Prostate gland (tissue), 2 donors: ENCODE results near the gene NFIC. TPM values are rescaled to one million over a fixed set of nuclear protein-coding genes. Genes with fewer than 3 reads are reported as not detected.

Source experiments
- DNase-seq: peaks from one replicate; pipeline ENCODE4 v3.0.0-alpha.2; 2019; ENCODE audit warnings: low spot score
- H3K27ac ChIP-seq, 2 donors: fragments of 200-600 bp; sonication (generic); 2 replicates each; pipeline ENCODE4 v1.5.1; 2017 to 2019
- H3K27me3 ChIP-seq: fragments of 200-600 bp; sonication (generic); replicated peaks from 2 replicates; pipeline ENCODE4 v1.5.1; 2019; ENCODE audit not compliant: insufficient read depth
- H3K36me3 ChIP-seq, 2 donors: fragments of 200-600 bp; sonication (generic); 1 replicate in 1 of 2; 2 replicates in 1 of 2; pipeline versions ENCODE4 v1.5.1 to v1.8.1; 2017 to 2019
- H3K4me1 ChIP-seq: fragments of 200-600 bp; sonication (generic); replicated peaks from 2 replicates; pipeline ENCODE4 v1.5.1; 2019
- H3K4me3 ChIP-seq, 2 donors: fragments of 200-600 bp; sonication (generic); 2 replicates each; pipeline ENCODE4 v1.5.1; 2017 to 2019
- H3K9me3 ChIP-seq: fragments of 200-600 bp; sonication (generic); 2 replicates; pipeline ENCODE4 v1.5.1; 2017
- POLR2A ChIP-seq: fragments of 450-650 bp; IDR thresholded peaks from one replicate; pipeline ENCODE4 v1.6.1; 2016; ENCODE audit warnings: antibody characterized with exemption, mild to moderate bottlenecking
- POLR2AphosphoS5 ChIP-seq: sonication (generic); formaldehyde crosslinking; IDR thresholded peaks from one replicate; pipeline ENCODE4 v1.6.1; 2017; ENCODE audit warnings: antibody characterized with exemption
- WGBS: methylation state at CpG from one replicate; pipeline ENCODE4 v1.1.5; 2018; 5-methylcytosine and 5-hydroxymethylcytosine counted together
- intact Hi-C: fragments of 100-400 bp; cut with DNase I; formaldehyde crosslinking; loops from one replicate; pipeline ENCODE4 v1.14.2; 2022
- total RNA-seq, 2 donors: library from RNA; depleted of rRNA; stranded (reverse); fragments of >200 nt; gene quantifications; one replicate each; pipeline ENCODE4 v1.1.0, GENCODE V29; 2016
- TF ChIP-seq, protein P1 (sequence below), 4 experiments: fragments of 200-600 bp in 2 of 4; fragments of 450-650 bp in 2 of 4; sonication (generic) in 2 of 4; IDR thresholded peaks; 1 replicate in 3 of 4; 2 replicates in 1 of 4; pipeline ENCODE4 v1.5.1; 2016 to 2019; ENCODE audit warnings: antibody characterized with exemption in 4 of 4, mild to moderate bottlenecking in 2 of 4, moderate library complexity in 2 of 4

NFIC gene
- total RNA-seq, 2 donors from 2014 or later: 160 to 168 TPM

DNA sequence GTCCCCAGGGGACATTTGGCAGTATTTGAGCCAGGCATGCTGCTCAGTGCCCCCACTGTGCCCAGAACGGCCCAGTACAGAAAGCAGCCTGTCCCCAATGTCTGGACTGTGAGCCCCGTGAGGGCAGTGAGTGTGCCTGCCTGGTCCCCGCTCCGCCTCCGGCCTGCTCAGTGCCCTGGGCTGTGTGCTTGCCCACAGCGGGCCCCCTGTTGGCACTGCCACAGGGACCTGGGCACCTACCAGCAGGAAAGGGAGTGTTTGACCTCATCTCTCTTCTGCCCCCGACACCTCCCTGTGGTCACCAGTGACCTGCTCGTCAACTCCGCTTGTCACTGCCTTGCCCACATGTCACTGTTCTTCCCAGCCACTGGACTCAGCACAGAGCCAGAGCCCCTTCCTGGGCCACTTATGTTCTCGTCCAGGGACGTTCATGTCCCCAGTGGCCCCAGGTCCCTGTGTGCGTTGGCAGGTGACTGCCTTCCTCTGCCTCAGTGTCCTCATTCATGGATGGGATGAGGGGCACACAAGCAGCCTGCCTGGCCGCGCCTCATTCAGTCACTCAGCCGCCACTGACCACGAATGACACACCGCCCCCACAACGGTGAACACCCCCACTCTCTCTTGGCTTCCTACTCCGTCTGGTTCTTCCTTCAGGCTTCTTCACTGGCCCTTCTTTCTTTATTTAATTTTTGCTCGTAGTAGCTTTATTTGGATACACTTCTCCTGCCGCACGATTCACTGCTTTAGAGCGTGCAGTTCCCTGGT, 142.6 kb downstream of the NFIC start:
- 84% methylated on average over 19 of the region's 23 CpGs for WGBS
- no peak overlapping the region for H3K27ac ChIP-seq
- H3K27me3 ChIP-seq: no peaks in the 10 kb centered on the region
- no peaks in the 10 kb centered on the region for H3K4me1 ChIP-seq
- H3K4me3 ChIP-seq: no peak overlapping the region
- H3K36me3 ChIP-seq: no peaks in the 10 kb centered on the region
- H3K9me3 ChIP-seq: no peaks in the 10 kb centered on the region
- TF ChIP-seq POLR2A (no peak), POLR2AphosphoS5 (no peak)
- TF ChIP-seq, protein P1, sequence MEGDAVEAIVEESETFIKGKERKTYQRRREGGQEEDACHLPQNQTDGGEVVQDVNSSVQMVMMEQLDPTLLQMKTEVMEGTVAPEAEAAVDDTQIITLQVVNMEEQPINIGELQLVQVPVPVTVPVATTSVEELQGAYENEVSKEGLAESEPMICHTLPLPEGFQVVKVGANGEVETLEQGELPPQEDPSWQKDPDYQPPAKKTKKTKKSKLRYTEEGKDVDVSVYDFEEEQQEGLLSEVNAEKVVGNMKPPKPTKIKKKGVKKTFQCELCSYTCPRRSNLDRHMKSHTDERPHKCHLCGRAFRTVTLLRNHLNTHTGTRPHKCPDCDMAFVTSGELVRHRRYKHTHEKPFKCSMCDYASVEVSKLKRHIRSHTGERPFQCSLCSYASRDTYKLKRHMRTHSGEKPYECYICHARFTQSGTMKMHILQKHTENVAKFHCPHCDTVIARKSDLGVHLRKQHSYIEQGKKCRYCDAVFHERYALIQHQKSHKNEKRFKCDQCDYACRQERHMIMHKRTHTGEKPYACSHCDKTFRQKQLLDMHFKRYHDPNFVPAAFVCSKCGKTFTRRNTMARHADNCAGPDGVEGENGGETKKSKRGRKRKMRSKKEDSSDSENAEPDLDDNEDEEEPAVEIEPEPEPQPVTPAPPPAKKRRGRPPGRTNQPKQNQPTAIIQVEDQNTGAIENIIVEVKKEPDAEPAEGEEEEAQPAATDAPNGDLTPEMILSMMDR (IDR thresholded peaks at IDR 0.05): no peak
- no peak for DNase-seq
- intact Hi-C loops: loop anchor here (10.0 kb wide), 1 partner anchor 66 kb away; the partner anchor contains the start of gene HMG20B

DNA sequence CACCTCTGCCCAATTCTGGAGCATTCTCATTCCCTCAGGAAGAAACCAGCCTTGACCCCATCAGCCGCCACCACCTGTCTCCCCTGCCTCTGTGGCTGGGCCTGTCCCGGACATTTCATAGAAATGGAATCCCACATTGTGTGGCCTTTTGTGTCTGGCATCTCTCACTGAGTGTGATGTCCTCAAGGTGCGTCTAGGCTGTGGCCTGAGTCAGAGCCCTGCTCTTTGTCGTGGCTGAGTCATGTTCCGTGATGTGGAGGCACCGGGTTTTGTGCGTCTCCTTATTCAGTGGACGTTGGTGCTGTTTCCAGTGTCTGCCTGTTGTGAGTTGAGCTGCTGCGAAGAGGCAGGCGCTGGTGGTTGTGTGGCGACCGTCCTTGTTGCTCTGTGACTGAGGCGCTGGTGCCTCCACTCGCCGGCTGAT, 143.2 kb downstream of the NFIC start:
- Histone ChIP-seq H3K27me3 (no peaks in the 10 kb centered on the region), H3K9me3 (no peaks in the 10 kb centered on the region), H3K4me3 (no peak overlapping the region), H3K4me1 (no peaks in the 10 kb centered on the region), H3K36me3 (no peaks in the 10 kb centered on the region), H3K27ac (no peak overlapping the region)
- DNase-seq: no peak
- TF ChIP-seq POLR2A: no peak
- TF ChIP-seq POLR2AphosphoS5: no peak
- TF ChIP-seq, protein P1 (IDR thresholded peaks at IDR 0.05): no peak
- 85% methylated on average over 15 of the region's 15 CpGs for WGBS
- intact Hi-C loops: loop anchor here (10.0 kb wide), 1 partner anchor 65 kb away; the partner anchor contains the start of gene HMG20B

DNA sequence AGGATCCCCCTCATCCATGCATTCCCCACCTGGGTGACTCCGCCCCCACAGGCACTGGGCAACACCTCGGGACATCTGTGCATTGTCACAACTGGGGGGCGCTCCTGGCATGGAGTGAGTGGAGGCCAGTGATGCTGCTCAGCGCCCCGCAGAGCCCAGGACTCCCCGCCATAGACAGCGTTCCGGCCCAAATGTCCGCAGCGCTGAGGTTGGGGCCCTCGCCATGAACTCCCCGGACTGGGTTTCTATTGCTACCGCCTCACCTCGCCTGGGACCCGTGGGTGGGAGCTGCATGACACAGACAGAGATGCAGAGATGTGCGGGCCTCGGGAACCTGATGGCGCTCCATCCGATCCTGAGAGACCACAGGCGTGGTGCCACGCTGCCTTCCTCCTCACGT, 144.3 kb downstream of the NFIC start:
- no peaks in the 10 kb centered on the region for H3K36me3 ChIP-seq
- H3K27ac ChIP-seq: no peak overlapping the region
- no peaks in the 10 kb centered on the region for H3K4me1 ChIP-seq
- no peak for DNase-seq
- H3K9me3 ChIP-seq: no peaks in the 10 kb centered on the region
- 84% methylated on average over 21 of the region's 22 CpGs for WGBS
- TF ChIP-seq, protein P1 (IDR thresholded peaks at IDR 0.05): no peak
- TF ChIP-seq POLR2A (no peak), POLR2AphosphoS5 (no peak)
- H3K27me3 ChIP-seq: no peaks in the 10 kb centered on the region
- intact Hi-C loops: no loop called here
- H3K4me3 ChIP-seq: no peak overlapping the region

DNA sequence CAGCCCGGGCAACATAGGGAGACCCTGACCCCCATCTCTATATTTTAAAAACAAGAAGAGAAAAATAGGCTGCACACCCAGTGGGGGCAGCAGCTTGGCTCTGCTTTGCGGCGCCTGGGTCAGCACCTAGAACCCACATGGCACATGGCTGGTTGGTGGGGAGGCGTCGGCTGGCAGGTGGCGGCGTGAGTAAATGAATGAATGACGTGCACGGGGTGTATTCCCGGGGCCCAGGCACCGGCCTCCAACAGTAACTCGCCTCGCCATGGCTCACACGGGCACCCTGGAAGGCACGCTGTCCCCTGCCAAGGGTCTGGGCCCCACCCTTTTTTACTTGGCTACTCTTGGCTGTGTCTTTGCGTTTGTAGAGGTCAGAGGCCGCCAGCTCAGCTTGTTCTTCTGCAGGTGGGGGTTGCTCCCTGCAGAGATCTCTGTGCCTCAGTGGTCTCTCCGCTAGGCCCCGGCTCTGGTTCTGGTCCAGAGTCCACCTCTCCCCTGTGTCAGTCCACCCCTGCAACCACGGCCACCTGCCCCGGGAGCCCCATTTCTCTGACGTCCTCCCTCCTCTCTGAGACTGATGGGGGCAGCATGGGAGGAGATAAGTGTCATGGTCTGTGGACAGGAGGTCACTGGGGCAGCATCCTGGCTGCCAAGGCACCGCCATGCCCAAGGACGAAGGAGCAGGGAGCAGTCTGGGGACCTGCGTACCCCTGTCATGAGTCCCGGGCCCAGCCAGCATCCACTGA, 145.3 kb downstream of the NFIC start:
- H3K36me3 ChIP-seq: no peaks in the 10 kb centered on the region
- no peak for DNase-seq
- intact Hi-C loops: no loop called here
- H3K27ac ChIP-seq: no peak overlapping the region
- TF ChIP-seq POLR2A (no peak), POLR2AphosphoS5 (no peak)
- TF ChIP-seq, protein P1 (IDR thresholded peaks at IDR 0.05): no peak
- H3K9me3 ChIP-seq: no peaks in the 10 kb centered on the region
- H3K4me3 ChIP-seq: no peak overlapping the region
- WGBS: 73% methylated on average over 23 of the region's 26 CpGs
- no peaks in the 10 kb centered on the region for H3K27me3 ChIP-seq
- peaks cover 2% of the 10 kb centered on the region for H3K4me1 ChIP-seq
